GM18909 (cell line): ENCODE results near the gene HAGHL.
"Not testable (repeated sequence)": the region's sequence is repeated elsewhere in the genome, so short reads cannot be mapped to it uniquely, and the experiment has no call there.

ENCODE experiments used
- ATAC-seq: cut with Tn5 transposase; IDR thresholded peaks from one replicate; pipeline ENCODE4 v1.9.1; 2021; ENCODE audit warnings: mild to moderate bottlenecking; ENCODE audit not compliant: unreplicated experiment, poor library complexity

HAGHL gene

GRCh38 chr16:747978-748746 lies 21.3 kb downstream of the HAGHL start:
- ATAC-seq: no peak

- no peak for ATAC-seq
These were observed 22.1 kb downstream of the HAGHL start for GRCh38 chr16:749010-749409.

- ATAC-seq: no peak
These were observed 23.6 kb downstream of the HAGHL start for GRCh38 chr16:750485-750884.

- no peak for ATAC-seq
These were observed 24.5 kb downstream of the HAGHL start for GRCh38 chr16:751152-752006.

- no peak for ATAC-seq
These were observed 25.1 kb downstream of the HAGHL start for GRCh38 chr16:752007-752312.

- not testable (repeated sequence) for ATAC-seq
These were observed 27.3 kb downstream of the HAGHL start for GRCh38 chr16:754121-754607.

GRCh38 chr16:754656-755055 lies 27.8 kb downstream of the HAGHL start:
- no peak for ATAC-seq

GRCh38 chr16:756428-756827 lies 29.5 kb downstream of the HAGHL start:
- ATAC-seq: no peak

GRCh38 chr16:759110-759910 lies 32.4 kb downstream of the HAGHL start:
- ATAC-seq: no peak

- ATAC-seq: no peak
These were observed 33.2 kb downstream of the HAGHL start for GRCh38 chr16:760065-760464.

GRCh38 chr16:760545-761343 lies 33.8 kb downstream of the HAGHL start, which contains the start of gene MSLN:
MSLN (plus strand) TSS chr16:760734; CDS start chr16:762681, 1,947 bp downstream.
- no peak for ATAC-seq

GRCh38 chr16:761625-762513 lies 35.0 kb downstream of the HAGHL start:
- ATAC-seq: no peak

GRCh38 chr16:762595-763268 lies 35.8 kb downstream of the HAGHL start:
- no peak for ATAC-seq

- ATAC-seq: no peak
These were observed 36.7 kb downstream of the HAGHL start for GRCh38 chr16:763369-764183.

GRCh38 chr16:764184-764750 lies 37.4 kb downstream of the HAGHL start:
- no peak for ATAC-seq

GRCh38 chr16:764848-765487 lies 38.1 kb downstream of the HAGHL start:
- no peak for ATAC-seq

GRCh38 chr16:765488-765865 lies 38.6 kb downstream of the HAGHL start:
- ATAC-seq: no peak
